Lung (tissue), 12 donors: Measurements from ENCODE around the gene NTM. TPM values are rescaled to one million over a fixed set of nuclear protein-coding genes. Genes with fewer than 3 reads are reported as not detected.

Source experiments
- ATAC-seq: fragments of 200-7000 bp; cut with Tn5 transposase; one replicate; pipeline ENCODE4 v1.9.1; 2020; ENCODE audit warnings: moderate number of reproducible peaks; ENCODE audit not compliant: insufficient read depth, low FRiP score
- DNase-seq, 3 donors: peaks; one replicate each; pipeline ENCODE4 v3.0.0-alpha.2; 2013 to 2017
- H3K27ac ChIP-seq, 2 donors: one replicate each; pipeline ENCODE4 v1.5.1; 2013; ENCODE audit warnings: mild to moderate bottlenecking in 2 of 2, moderate library complexity in 2 of 2, control low read depth in 1 of 2, inconsistent platforms in 1 of 2, low read depth in 1 of 2, low read length in 1 of 2
- H3K27me3 ChIP-seq, 3 donors: one replicate each; pipeline ENCODE4 v1.5.1; 2013; ENCODE audit warnings: low read length in 2 of 3; ENCODE audit not compliant: control insufficient read depth in 3 of 3, insufficient read depth in 3 of 3
- H3K36me3 ChIP-seq, 4 donors: one replicate each; pipeline ENCODE4 v1.5.1; 2013; ENCODE audit warnings: low read length in 4 of 4, mild to moderate bottlenecking in 1 of 4, moderate library complexity in 1 of 4; ENCODE audit not compliant: control insufficient read depth in 4 of 4, insufficient read depth in 4 of 4
- H3K4me1 ChIP-seq, 5 donors: one replicate each; pipeline ENCODE4 v1.5.1; 2013; ENCODE audit warnings: low read length in 5 of 5, mild to moderate bottlenecking in 2 of 5, moderate library complexity in 1 of 5; ENCODE audit not compliant: control insufficient read depth in 5 of 5, insufficient read depth in 5 of 5
- H3K4me3 ChIP-seq: one replicate; pipeline ENCODE4 v1.5.1; 2013; ENCODE audit warnings: mild to moderate bottlenecking, control low read depth, moderate library complexity
- H3K9ac ChIP-seq, 2 donors: one replicate each; pipeline ENCODE4 v1.5.1; 2013; ENCODE audit warnings: low read length in 2 of 2, control low read depth in 1 of 2; ENCODE audit not compliant: insufficient read depth in 1 of 2
- H3K9me3 ChIP-seq, 4 donors: one replicate each; pipeline ENCODE4 v1.5.1; 2013; ENCODE audit warnings: low read length in 3 of 4, mild to moderate bottlenecking in 1 of 4, moderate library complexity in 1 of 4; ENCODE audit not compliant: control insufficient read depth in 4 of 4, insufficient read depth in 3 of 4
- CTCF ChIP-seq: IDR thresholded peaks from 2 replicates; pipeline ENCODE4 v1.5.1; 2012; ENCODE audit warnings: mild to moderate bottlenecking; ENCODE audit errors: control extremely low read depth, extremely low read depth
- WGBS, 2 donors: extraction: QIAGEN DNeasy Blood & Tissue Kit; methylation state at CpG; one replicate each; pipeline ENCODE4 v1.1.7; 2013; 5-methylcytosine and 5-hydroxymethylcytosine counted together
- polyA plus RNA-seq, 2 donors: library from polyadenylated mRNA; stranded (reverse); fragments of 200-250 nt; gene quantifications; one replicate each; pipeline ENCODE4 v1.2.1, GENCODE V29; 2013
- total RNA-seq, 2 donors: library from RNA; depleted of rRNA in 1 of 2; stranded (reverse); fragments of >200 nt in 1 of 2; gene quantifications; one replicate each; pipeline ENCODE4 v1.2.1, GENCODE V29; 2014 to 2021
- donor health status: control.
- donor health status: control.
- donor health status: Bipolar disorder and iron deficiency.
- donor health status: healthy.
- donor health status: DM: yes; HTN: yes; CAD: no.

Gene NTM
- total and polyA plus RNA-seq, 4 donors, result 0.39 to 30.9 (median 7.2) TPM

- Histone ChIP-seq H3K36me3 (no peaks in the 10 kb centered on the region), H3K4me1 (no peaks in the 10 kb centered on the region), H3K9ac (no peak overlapping the region), H3K27me3 (no peaks in the 10 kb centered on the region), H3K4me3 (no peak overlapping the region), H3K9me3 (no peaks in the 10 kb centered on the region), H3K27ac (no peak overlapping the region)
- 83 to 91% methylated on average over 5 of the region's 5 CpGs for WGBS, 2 donors
- DNase-seq, result no peak
- no peak for ATAC-seq
- no peak for TF ChIP-seq CTCF
Measured at GRCh38 chr11:132240374-132240773, 870.0 kb downstream of the NTM start.

GRCh38 chr11:132242632-132243031, 872.2 kb downstream of the NTM start:
- Histone ChIP-seq H3K27ac (no peak overlapping the region), H3K27me3 (no peaks in the 10 kb centered on the region), H3K4me1 (no peaks in the 10 kb centered on the region), H3K9ac (no peak overlapping the region), H3K9me3 (no peaks in the 10 kb centered on the region), H3K36me3 (no peaks in the 10 kb centered on the region), H3K4me3 (no peak overlapping the region)
- ATAC-seq (no peak), DNase-seq (no peak)
- WGBS, 2 donors, result 64 to 83% methylated on average over 5 of the region's 5 CpGs
- TF ChIP-seq CTCF, result no peak

GRCh38 chr11:132244846-132245245, 874.4 kb downstream of the NTM start:
- Histone ChIP-seq H3K36me3 (no peaks in the 10 kb centered on the region), H3K27ac (no peak overlapping the region), H3K27me3 (no peaks in the 10 kb centered on the region), H3K4me3 (no peak overlapping the region), H3K4me1 (no peaks in the 10 kb centered on the region), H3K9ac (no peak overlapping the region), H3K9me3 (no peaks in the 10 kb centered on the region)
- ATAC-seq, result no peak
- WGBS, 2 donors, result 83 to 89% methylated on average over 13 of the region's 13 CpGs
- no peak for TF ChIP-seq CTCF
- DNase-seq, result no peak
